Activated naive CD4-positive, alpha-beta T cell treated with anti-CD3 and anti-CD28 coated beads, Interleukin-2, amount 50 U/mL, for 72 hours (primary cell): ENCODE data around the gene RRAD. TPM values are rescaled to one million over a fixed set of nuclear protein-coding genes. Genes with fewer than 3 reads are reported as not detected.
A peak's percentile ranks its signal among the peaks of the same experiment; 100 is the strongest.
"Not testable (repeated sequence)": the region's sequence is repeated elsewhere in the genome, so short reads cannot be mapped to it uniquely, and the experiment has no call there.

ENCODE experiments used
- ATAC-seq, 2 donors: fragments of 150-1000 bp; cut with Tn5 transposase; 2 replicates each; pipeline ENCODE4 v1.10.0; 2021; ENCODE audit warnings: mild to moderate bottlenecking in 2 of 2, moderate library complexity in 2 of 2
- DNase-seq, 2 donors: peaks; one replicate each; pipeline ENCODE4 v3.0.0; 2021 to 2022; ENCODE audit warnings: low spot score in 2 of 2
- H3K27ac Mint-ChIP-seq, 2 donors: one replicate each; pipeline ENCODE4 v1.8.0; 2022; ENCODE audit warnings: mild to moderate bottlenecking in 2 of 2, mixed read lengths in 2 of 2
- H3K36me3 Mint-ChIP-seq, 2 donors: one replicate each; pipeline ENCODE4 v1.8.0; 2022; ENCODE audit warnings: mixed read lengths in 2 of 2
- H3K9me3 Mint-ChIP-seq, 2 donors: one replicate each; pipeline ENCODE4 v1.8.0; 2022; ENCODE audit warnings: mixed read lengths in 2 of 2
- total RNA-seq, 2 donors: library from RNA; stranded (reverse); gene quantifications; one replicate each; pipeline ENCODE4 v1.2.3, GENCODE V29; 2022

The RRAD gene
- total RNA-seq, 2 donors from 2014 or later, result 0.99 to 3.8 TPM

DNA sequence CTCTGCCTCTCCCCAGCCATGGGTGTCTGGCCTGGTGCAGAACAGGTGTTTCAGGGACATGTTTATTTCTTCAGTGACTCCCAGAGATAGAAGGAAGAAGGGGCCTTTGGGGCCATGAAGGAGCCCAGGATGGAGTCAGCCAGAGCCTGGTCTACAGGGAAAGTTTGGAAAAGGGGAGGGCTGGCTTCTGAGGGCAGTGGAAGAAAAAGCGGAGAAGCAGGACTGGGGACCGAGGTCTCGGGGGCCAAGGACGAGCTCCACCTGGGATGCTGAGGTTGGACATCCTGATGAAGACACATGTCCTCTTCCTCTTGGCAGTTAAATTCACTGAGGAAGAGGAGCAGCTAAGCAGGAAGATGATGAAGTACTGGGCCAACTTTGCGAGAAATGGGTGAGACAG is 17.6 kb upstream of the RRAD start:
- no peaks in the 10 kb centered on the region for H3K36me3 Mint-ChIP-seq
- no peaks in the 10 kb centered on the region for H3K9me3 Mint-ChIP-seq
- ATAC-seq (no peak), DNase-seq (no peak)
- peak overlapping the region; percentile 45 to 58 for H3K27ac Mint-ChIP-seq

DNA sequence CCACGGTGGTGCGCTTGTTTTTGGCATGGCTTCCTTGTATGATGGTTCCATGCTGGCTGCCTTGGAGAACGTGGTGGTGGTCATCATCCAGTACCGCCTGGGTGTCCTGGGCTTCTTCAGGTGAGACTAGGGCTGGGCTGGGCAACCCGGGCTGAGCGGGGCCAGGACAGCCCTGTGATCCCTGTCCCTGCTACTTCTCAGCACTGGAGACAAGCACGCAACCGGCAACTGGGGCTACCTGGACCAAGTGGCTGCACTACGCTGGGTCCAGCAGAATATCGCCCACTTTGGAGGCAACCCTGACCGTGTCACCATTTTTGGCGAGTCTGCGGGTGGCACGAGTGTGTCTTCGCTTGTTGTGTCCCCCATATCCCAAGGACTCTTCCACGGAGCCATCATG is 14.9 kb upstream of the RRAD start:
- no peak overlapping the region for H3K27ac Mint-ChIP-seq
- H3K9me3 Mint-ChIP-seq, result no peaks in the 10 kb centered on the region
- no peak for DNase-seq
- no peak for ATAC-seq
- peaks cover 2 to 4% of the 10 kb centered on the region in 2 donors for H3K36me3 Mint-ChIP-seq

- H3K27ac Mint-ChIP-seq, result no peak overlapping the region
- no peak for ATAC-seq
- H3K36me3 Mint-ChIP-seq, result peaks cover 11 to 12% of the 10 kb centered on the region in 2 donors
- no peaks in the 10 kb centered on the region for H3K9me3 Mint-ChIP-seq
- no peak for DNase-seq
These were observed 14.0 kb upstream of the RRAD start for GRCh38 chr16:66939366-66939765.

DNA sequence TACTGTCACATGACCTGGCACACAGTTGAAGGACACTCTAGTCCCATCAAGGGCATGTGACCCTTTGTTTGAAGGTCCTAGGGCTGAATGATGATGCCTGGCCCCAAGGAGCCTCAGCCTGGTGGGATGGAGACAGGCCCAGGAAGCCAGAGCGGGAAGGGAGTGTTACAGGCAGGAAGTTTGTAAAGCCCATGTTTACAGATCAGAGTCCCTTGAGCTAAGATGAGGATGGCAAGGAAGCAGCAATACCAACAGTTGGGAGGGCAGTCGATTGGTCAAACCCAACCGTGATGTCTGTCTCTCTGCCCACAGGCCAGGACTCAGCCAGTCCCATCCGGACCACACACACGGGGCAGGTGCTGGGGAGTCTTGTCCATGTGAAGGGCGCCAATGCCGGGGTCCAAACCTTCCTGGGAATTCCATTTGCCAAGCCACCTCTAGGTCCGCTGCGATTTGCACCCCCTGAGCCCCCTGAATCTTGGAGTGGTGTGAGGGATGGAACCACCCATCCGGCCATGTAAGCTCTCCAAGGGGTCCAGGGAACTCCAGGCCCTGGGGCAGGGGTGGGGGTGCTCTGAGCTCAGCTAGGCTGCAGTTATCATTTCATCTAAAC is 12.5 kb upstream of the RRAD start:
- DNase-seq (no peak), ATAC-seq (no peak)
- Mint-ChIP-seq H3K27ac (peak overlapping the region in 1 of 2 donors; percentile 25), H3K9me3 (no peaks in the 10 kb centered on the region), H3K36me3 (peaks cover 26 to 28% of the 10 kb centered on the region in 2 donors)

DNA sequence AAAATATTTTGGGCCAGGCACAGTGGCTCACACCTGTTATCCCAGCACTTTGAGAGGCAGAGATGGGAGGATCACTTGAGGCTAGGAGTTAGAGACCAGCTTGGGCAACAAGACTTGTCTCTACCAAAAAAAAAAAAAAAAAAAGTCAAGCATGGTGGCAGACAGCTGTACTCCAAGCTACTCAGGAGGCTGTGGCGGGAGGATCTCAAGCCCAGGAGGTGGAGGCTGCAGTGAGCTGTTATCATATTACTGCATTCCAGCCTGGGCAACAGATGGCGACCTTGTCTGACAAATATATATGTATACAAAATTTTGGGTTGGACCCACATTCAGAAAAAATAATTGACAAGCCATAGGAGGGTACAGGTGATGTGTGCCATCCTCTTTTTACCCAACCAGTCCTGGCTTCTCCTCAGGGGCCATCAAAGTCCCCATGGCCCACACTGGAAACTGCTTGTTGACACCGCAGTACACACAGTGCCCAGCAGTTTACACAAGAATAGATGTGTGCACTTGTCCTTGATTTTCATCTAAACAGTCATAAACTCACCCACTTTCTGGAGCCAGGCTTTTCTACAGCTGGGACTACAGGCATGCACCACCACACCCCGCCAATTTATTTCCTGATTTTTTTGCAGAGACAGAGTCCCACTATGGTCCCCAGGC is 11.7 kb upstream of the RRAD start:
- Mint-ChIP-seq H3K27ac (peak overlapping the region in 1 of 2 donors; percentile 99), H3K36me3 (peaks cover 28 to 31% of the 10 kb centered on the region in 2 donors), H3K9me3 (no peaks in the 10 kb centered on the region)
- ATAC-seq (no peak), DNase-seq (no peak)

GRCh38 chr16:66936462-66936861 is 11.1 kb upstream of the RRAD start:
- no peak for ATAC-seq
- H3K27ac Mint-ChIP-seq, result peak overlapping the region; percentile 46 to 99
- peaks cover 28 to 31% of the 10 kb centered on the region in 2 donors for H3K36me3 Mint-ChIP-seq

GRCh38 chr16:66935314-66936011 is 10.1 kb upstream of the RRAD start, which contains the start of gene CES2:
TSS of gene CES2 (plus strand) at chr16:66935516. CDS start at chr16:66935636, 120 bp downstream.
- H3K27ac Mint-ChIP-seq, result peak within 1 kb of the TSS; percentile 92 to 99
- ATAC-seq, result no peak
- no peak for DNase-seq
- H3K9me3 Mint-ChIP-seq, result no peaks in the 10 kb centered on the region
- H3K36me3 Mint-ChIP-seq, result peaks cover 28 to 31% of the 10 kb centered on the region in 2 donors

More at GRCh38 chr16:66936462-66936861, 11.1 kb upstream of the RRAD start:
- DNase-seq, result no peak
- H3K9me3 Mint-ChIP-seq, result no peaks in the 10 kb centered on the region

DNA sequence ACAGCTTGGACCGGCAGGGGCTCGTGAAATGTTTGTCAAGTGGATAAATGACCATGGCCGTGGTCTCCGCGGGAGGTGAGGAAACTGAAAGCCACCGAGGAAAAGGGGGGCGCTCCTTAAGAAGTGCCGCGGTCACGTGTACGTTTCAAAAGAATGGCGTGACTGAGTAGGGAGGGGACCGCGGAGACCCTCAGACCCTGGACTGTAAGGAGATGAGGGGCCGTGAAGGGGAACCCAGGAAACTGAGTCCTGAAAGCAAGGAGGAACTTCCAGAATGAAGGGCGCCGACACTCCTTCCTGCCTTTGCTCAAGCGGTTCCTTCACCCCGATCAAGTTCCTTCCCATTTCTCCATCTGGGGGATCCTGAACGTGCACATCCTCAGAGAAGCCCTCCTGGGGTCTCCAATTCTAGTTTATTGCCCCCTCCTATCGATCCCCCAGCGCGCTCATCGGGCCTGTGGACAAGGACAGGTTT is 9.5 kb upstream of the RRAD start:
- DNase-seq, H3K9me3 Mint-ChIP-seq, ATAC-seq: not testable (repeated sequence)
- peak overlapping the region; percentile 92 to 99 for H3K27ac Mint-ChIP-seq
- H3K36me3 Mint-ChIP-seq, result peaks cover 28 to 31% of the 10 kb centered on the region in 2 donors

GRCh38 chr16:66934138-66934838 is 9.0 kb upstream of the RRAD start, which contains the start of gene CIAO2B:
TSS of gene CIAO2B (minus strand) at chr16:66934402. CDS start at chr16:66934364, 38 bp downstream.
- ATAC-seq, result peak; percentile 86 to 89
- peaks cover 28 to 31% of the 10 kb centered on the region in 2 donors for H3K36me3 Mint-ChIP-seq
- H3K9me3 Mint-ChIP-seq, result no peaks in the 10 kb centered on the region
- DNase-seq, result peak; percentile 91 to 92
- H3K27ac Mint-ChIP-seq, result peak within 1 kb of the TSS; percentile 92 to 99

- peak in 1 of 2 donors; percentile 53 for DNase-seq
- peak; percentile 78 to 81 for ATAC-seq
- H3K27ac Mint-ChIP-seq, result peak overlapping the region; percentile 92 to 99
- H3K9me3 Mint-ChIP-seq, result no peaks in the 10 kb centered on the region
- peaks cover 28 to 31% of the 10 kb centered on the region in 2 donors for H3K36me3 Mint-ChIP-seq
These were observed 8.4 kb upstream of the RRAD start for GRCh38 chr16:66933776-66934137.

DNA sequence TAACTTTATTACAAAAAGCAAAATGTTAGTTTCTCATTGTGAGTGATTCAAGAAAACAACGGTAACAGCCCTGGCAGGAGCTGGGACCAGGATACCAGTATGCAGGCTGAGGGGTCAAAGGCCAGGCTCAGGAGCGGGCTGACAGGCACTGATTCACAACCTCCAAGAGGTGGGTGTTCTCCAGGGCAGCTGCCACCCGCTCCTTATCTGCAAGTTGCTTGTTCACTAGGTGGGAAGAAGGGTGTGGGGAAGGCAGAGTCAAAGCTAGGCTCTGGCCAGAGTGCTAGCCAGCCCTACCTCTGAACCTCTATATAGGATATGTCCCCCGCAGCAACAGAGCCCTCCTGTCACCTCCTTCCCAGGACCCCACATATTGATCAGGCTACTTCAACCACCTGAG is 6.7 kb upstream of the RRAD start:
- Mint-ChIP-seq H3K36me3 (peaks cover 28 to 39% of the 10 kb centered on the region in 2 donors), H3K27ac (peak overlapping the region in 1 of 2 donors; percentile 99), H3K9me3 (no peaks in the 10 kb centered on the region)
- no peak for DNase-seq
- no peak for ATAC-seq

- Mint-ChIP-seq H3K9me3 (no peaks in the 10 kb centered on the region), H3K27ac (peak overlapping the region in 1 of 2 donors; percentile 99), H3K36me3 (peaks cover 28 to 39% of the 10 kb centered on the region in 2 donors)
- no peak for ATAC-seq
- DNase-seq, result no peak
These were observed 6.3 kb upstream of the RRAD start for GRCh38 chr16:66931665-66932064.

DNA sequence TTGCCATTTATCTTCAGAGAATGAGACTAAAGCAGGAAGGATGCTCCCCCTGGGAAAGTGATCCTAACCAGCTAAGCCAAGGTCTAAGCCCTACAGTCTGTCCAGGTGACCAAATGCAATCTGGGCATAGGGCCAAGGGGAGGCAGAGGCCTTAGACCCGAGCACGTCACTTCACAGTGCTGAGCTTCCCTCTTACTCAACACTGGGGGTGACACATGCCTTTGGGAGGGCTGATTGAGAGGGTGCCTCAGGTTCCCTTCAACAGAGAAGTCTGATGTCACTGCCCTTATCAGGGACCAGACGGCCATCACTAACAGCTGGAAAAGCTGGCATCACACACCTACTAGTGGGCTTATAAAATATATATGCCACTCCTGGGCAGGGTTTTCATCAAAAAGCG is 4.9 kb upstream of the RRAD start:
- H3K36me3 Mint-ChIP-seq, result peaks cover 24 to 37% of the 10 kb centered on the region in 2 donors
- H3K27ac Mint-ChIP-seq, result peak overlapping the region in 1 of 2 donors; percentile 57

DNA sequence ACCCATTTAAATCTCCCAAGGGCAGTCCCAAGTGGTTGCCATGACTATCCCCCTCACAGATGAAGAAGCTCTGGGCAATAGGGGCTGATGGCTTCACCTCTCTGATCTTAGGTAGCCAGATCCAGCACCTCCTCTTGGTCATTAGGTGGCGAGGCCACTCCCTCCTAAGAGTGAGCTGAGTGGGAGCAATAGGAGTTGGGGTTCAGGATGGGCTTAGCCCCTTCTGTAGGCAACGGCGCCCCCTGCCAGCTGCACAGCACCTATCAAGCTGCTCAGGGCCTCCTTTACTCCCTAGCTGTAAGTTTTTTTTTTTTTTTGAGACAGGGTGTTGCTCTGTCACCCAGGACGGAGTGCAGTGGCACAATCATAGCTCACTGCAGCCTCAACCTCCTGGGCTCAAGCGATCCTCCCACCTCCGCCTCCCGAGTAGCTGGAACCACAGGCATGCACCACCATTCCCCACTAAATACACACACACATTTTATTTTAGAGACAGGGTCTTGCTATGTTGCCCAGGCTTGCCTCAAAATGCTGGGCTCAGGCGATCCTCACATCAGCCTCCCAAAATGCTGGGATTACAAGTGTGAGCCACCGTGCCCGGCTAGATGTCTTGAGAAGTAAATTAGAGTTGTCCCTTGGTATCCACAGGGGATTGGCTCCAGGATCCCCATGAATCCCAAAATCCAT is 3.5 kb upstream of the RRAD start:
- ATAC-seq (peak; percentile 30 to 56), DNase-seq (peak in 1 of 2 donors; percentile 63)
- H3K9me3 Mint-ChIP-seq, result no peaks in the 10 kb centered on the region
- peaks cover 11 to 23% of the 10 kb centered on the region in 2 donors for H3K36me3 Mint-ChIP-seq
- H3K27ac Mint-ChIP-seq, result peak overlapping the region in 1 of 2 donors; percentile 96

More for the DNA sequence above, 4.9 kb upstream of the RRAD start:
- no peak for DNase-seq
- no peak for ATAC-seq
- no peaks in the 10 kb centered on the region for H3K9me3 Mint-ChIP-seq

DNA sequence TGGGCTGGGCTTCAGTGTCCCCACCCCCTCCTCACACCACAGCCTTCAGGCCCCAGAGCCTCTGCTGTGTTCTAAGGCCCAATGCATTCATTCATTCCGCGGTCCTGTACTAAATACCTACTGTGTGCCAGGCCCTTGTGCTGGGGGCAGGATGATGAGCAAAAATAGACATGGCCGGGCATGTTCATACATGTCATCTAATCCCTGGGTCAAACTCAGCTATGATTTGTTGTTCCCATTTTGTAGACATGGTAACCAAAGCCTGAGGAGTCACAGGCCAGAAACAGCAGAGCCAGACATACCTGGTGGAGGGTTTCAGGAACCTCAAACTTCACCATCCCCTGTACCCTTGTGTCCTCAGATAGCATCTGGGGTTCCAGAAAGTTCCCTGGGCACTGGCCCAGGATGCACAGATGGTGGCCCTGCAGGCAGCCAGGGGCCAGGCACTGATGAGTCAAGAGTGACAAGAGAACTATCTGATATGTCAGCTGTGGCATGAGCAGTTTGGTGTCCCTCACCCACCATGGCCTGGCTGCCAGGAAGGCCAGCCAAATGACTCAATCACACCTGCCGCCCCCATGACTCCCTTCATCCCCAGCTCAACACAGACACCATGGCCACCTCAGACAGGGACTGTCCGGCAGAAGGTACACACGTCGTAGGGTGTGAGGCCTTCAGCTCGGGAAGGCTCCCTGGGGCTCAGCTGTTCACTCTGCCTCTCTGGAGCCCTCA is 2.7 kb upstream of the RRAD start:
- Mint-ChIP-seq H3K36me3 (peaks cover 3 to 16% of the 10 kb centered on the region in 2 donors), H3K9me3 (no peaks in the 10 kb centered on the region), H3K27ac (peak overlapping the region in 1 of 2 donors; percentile 96)
- DNase-seq, result peak in 1 of 2 donors; percentile 82
- peak; percentile 12 to 83 for ATAC-seq
